GM18499 (cell line): ENCODE measurements around the gene TPST2.

Experiments
- ATAC-seq: cut with Tn5 transposase; IDR thresholded peaks from one replicate; pipeline ENCODE4 v1.9.1; 2021; ENCODE audit warnings: moderate number of reproducible peaks; ENCODE audit not compliant: insufficient read depth, unreplicated experiment

TPST2 gene

DNA sequence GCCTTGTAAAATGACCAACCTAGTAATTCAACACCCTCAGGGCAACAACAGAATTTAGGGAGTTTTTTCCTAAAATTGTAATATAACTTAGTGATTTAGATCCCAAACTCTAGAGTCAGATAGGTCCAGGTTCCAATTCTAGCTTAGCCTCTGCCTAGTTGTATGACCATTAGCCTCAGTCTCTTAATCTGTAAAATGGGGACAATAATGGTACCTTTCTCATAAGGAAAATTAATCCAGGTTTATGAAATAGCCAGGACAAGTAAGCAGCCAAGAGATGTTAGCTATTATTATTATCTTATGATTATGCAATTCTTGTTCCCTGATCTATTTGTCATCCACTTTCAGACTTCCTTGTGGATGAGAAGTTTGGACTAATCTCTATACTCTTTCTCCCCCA is 81.8 kb downstream of the TPST2 start:
- no peak for ATAC-seq

DNA sequence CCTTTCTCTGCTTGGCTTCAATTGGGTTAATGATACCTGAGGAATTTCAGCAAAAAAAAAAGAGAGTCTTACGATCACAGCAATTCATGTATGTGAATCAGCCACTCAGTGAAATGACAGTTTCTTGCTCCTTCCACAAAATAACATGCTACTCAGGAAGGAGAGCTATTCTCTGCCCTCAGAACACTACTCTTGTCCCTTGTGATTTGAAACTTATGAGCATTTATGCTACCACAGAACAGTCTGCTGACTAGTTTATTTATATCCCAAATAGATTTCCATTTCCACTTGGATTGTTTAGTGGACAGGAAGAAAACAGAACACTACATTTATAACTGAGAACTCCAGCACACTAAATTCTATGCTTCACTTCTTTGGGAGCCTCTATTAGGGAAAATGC is 86.2 kb downstream of the TPST2 start:
- ATAC-seq = no peak

DNA sequence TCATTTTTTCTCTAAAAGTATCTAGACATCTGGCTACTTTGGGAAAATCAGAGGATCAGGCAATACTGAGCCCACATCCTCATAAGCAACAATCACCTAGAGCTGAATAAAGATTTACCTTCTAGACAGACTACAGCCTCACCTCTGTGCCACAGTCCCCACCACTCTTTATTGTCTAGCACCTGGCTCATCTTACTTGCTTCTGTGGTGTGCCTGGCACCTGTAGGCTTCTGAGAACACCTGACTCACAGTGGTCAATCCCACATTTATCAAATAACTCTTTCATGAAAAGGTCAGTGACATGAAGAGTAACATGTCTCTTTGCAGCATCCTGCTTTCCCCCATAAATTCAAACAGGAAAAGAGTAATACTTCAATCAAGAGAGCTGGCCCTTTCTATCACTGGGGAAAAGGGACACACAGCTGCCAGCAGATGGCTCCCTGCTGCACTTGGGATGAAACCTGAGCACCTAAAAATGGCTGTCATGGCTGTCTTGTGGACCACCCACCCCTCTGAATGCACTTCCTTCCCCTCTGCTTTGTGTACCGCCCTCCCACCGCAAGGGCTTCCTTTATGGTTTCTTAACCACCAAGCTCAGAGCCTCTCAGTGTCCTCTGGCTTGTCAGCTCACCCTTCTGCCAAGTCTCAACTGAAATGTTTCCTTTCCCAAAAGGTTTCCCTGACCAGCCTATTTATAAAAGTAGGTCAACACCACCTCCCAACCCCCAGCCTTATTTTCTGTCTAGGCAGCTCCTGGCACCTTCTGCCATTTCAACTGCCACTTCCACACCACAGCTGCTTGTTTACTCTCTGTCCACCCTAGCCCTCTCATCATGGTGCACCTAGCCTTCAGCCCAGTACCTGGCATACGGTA is 87.0 kb downstream of the TPST2 start:
- ATAC-seq = no peak

DNA sequence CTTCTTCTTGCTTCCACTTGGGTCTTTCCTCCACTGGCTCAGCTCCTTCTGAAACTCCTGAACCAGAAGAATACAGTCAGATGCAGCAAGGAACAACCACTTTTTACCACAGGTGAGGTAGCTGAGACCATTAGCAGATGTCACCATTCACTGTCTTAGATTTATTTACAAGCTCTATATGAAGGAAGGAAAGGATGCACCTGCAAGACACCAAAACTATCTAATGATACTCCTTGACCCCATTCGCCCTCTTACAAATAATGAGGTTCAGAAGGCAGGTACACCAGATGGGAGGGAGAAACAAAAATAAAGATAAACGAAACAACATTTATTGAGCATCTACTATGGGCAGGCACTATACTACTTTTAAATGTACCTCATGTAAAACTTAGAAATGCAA is 87.9 kb downstream of the TPST2 start:
- no peak for ATAC-seq

- no peak for ATAC-seq
These were observed 90.7 kb downstream of the TPST2 start for GRCh38 chr22:26499188-26499703.

- no peak for ATAC-seq
These were observed 93.5 kb downstream of the TPST2 start for GRCh38 chr22:26496456-26496855.

DNA sequence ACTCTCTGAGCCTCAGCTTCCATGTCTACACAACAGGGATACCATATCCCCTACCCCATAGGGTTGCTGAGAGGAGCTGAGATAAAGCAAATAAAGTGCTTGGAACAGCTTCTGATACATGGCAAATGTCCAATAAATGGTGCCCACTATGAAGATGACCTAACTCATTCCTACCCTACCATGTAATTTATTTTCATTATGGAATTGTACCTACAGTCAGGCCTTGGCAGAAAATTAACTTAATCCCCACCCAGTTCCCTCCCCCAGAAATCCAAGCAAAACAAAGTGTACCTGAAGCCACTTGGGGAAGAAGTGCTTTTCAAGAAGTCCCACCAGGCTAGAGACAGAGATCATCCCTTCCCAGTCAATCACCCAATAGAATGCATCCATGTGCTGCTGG is 95.4 kb downstream of the TPST2 start:
- no peak for ATAC-seq

DNA sequence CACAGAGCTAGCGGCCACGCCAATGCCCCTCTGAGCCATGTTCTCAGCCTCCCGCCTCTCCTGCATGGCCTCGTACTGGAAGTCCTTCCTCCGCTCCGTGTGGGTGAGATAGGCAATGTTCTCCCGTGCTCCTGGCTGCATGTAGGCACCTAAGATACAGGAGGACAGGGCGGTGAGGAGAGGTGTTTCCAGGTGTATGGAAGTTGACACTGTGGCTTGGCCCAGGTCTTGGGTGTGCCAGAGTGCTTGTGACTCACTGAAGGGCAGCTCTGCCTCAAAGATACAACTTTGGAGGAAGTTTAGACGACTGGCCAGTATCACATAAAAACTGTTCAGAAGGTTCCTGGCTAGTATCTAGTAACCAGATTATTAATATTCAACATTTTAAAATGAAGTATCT is 97.7 kb downstream of the TPST2 start:
- ATAC-seq = no peak

- ATAC-seq = no peak
These were observed 100.4 kb downstream of the TPST2 start for GRCh38 chr22:26489447-26490036.

- no peak for ATAC-seq
These were observed 101.9 kb downstream of the TPST2 start for GRCh38 chr22:26487996-26488395.

DNA sequence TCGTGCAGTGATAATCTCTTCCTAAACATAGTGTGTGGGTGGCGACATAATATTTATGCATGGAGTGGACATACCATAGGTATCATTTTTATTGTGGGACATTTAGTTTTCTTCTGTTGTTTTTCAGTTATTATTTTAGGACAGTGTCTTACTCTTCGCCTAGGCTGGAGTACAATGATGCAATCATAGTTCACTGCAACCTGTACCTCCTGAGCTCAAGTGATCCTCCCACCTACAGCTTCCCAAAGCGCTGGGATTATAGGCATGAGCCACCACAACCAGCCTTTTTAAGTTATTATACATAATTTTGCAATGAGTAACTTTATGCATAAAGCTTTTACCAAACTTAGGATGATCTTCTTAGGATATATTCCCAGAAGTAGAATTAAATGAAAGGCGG is 103.5 kb downstream of the TPST2 start:
- ATAC-seq = no peak

- no peak for ATAC-seq
These were observed 104.0 kb downstream of the TPST2 start for GRCh38 chr22:26485806-26486390.

- ATAC-seq = no peak
These were observed 104.9 kb downstream of the TPST2 start for GRCh38 chr22:26485013-26485412.

- ATAC-seq = no peak
These were observed 105.6 kb downstream of the TPST2 start for GRCh38 chr22:26484360-26484706.

- ATAC-seq = no peak
These were observed 106.2 kb downstream of the TPST2 start, which contains the start of the genes HPS4 and SRRD for GRCh38 chr22:26483439-26484359. Gene HPS4, minus strand, starts transcription at chr22:26483783. Its CDS starts 2,021 bp downstream, at chr22:26481762. Gene SRRD, plus strand, starts transcription at chr22:26483877. Its CDS starts 14 bp downstream, at chr22:26483891.

GRCh38 chr22:26483043-26483438 is 106.9 kb downstream of the TPST2 start:
- ATAC-seq = no peak

- ATAC-seq = no peak
These were observed 107.8 kb downstream of the TPST2 start for GRCh38 chr22:26482161-26482560.

DNA sequence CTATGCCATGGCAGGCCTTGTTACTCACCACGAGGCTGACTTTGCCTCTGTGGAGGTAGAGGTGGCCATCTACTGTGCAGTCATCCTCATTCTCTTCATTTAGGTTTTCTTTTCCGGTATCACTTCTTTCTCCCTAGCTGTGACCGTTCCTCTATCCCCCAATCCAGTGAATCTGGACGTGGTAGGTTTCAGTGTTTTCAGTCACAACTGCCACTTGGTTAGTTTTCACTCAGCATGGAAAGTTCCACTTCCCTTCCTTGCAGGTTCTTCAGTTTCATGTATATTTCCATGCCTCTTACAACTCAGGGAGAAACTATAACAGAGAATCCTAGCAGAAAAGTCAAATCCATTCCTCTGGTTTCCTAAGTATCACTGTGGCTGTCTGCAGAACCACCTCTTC is 108.2 kb downstream of the TPST2 start:
- no peak for ATAC-seq

- no peak for ATAC-seq
These were observed 108.7 kb downstream of the TPST2 start for GRCh38 chr22:26481112-26481693.

GRCh38 chr22:26480611-26480932 is 109.4 kb downstream of the TPST2 start:
- ATAC-seq = no peak
